GM15510 (cell line): Measurements from ENCODE around the gene OLR1.

Source experiments
- POLR2A ChIP-seq: IDR thresholded peaks from 3 replicates; pipeline ENCODE4 v1.6.1; 2011; ENCODE audit warnings: borderline replicate concordance; ENCODE audit not compliant: insufficient read length; ENCODE audit errors: extremely low read depth

Gene OLR1

DNA sequence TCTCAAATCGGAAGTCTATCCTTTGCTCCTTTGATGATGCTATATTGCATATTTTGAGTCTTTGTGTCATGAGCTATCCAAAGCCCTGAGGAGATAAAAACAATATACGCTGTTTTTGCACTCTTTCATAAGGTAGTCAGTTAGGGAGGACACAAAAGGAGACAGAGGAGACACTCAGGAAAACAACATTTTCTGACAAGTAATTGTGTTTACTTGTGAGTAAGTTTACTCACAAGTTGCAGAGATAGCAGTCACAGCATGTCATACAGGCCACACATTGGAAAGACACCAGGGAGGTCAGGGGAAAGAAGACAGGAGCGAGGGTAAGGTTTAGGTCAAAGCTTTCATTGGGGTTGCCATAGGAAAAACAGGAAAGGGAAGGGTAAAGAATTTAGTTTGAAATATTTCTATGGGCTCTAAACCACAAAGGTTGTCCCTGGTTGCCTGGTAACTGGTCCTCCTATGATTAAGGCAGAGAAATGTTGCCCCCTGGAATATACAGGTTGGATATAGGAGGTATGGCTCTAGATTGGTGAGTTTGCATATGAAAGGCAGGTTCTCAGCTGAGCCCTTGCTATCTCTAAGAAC lies 33.4 kb upstream of the OLR1 start:
- TF ChIP-seq POLR2A: no peak

DNA sequence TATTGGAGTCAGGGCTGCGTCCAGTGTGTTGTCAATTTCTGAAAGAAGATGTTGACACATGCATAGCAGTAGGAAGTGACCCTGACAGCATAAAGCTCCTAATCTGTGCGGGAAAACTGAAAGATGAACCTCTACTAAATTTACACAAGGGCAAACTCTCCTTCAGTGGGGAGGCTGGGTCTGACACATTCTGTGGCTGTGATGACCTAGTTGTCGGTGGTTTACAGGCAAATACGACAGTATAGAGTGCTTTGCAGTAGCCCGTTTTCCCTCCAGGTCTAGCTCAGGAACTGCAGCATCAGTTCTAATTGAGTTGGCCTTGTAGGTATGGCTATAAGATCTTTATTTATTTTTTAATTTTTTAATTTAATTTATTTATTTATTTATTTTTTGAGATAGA lies 25.9 kb upstream of the OLR1 start:
- TF ChIP-seq POLR2A: no peak

DNA sequence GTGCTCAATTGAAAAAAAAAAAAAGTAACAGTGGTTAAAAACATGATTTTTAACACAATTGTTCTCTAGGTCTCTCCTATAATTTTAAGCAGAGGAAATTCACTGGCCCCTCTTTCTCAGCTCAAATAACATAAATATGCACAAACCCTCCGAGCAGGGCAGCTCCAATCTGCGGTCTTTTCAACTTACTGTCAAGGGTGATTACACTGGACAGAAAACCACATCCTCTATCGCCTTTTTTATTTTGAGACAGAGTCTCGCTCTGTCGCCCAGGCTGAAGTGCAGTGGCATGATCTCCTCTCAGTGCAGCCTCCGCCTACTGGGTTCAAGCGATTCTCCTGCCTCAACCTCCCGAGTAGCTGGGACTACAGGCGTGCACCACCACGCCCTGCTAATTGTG lies 24.3 kb upstream of the OLR1 start:
- no peak for TF ChIP-seq POLR2A

DNA sequence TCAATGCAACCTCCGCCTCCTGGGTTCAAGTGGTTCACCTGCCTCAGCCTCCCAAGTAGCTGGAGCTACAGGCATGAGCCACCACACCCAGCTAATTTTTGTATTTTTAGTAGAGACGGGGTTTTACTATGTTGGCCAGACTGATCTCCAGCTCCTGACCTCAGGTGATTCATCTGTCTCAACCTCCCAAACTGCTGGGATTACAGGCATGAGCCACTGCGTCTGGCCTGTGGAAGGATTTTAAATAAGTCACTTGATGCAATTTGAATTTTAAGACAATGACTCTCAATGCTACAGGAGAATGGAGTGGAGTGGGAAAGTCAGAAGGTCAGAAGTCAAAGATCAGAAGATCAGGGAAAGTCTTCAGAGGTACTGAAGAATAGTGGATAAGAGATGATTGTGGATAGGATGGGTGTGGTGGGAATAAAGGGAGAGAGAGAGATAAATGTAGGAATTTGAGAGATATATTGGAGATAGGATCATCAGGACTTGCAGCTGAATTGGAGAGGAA lies 22.3 kb upstream of the OLR1 start:
- no peak for TF ChIP-seq POLR2A

DNA sequence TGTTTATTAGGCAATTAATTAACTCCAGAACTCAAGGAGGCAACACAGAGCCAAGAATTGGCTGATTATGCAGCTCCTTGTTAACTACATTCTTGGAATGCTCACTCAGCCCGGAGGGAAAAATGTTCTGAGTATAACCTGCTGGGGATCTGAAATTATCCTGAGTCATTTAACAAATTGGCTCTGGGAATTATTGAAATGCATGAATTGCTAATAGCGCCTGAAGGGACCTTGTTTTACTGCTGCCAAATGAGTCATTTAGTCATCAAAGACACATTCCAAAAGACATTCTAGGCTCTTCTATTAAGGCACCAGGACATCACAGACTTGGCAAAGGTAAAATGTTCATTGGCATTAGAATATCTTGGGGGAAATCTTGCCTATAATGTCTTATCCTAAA lies 19.9 kb upstream of the OLR1 start:
- no peak for TF ChIP-seq POLR2A

DNA sequence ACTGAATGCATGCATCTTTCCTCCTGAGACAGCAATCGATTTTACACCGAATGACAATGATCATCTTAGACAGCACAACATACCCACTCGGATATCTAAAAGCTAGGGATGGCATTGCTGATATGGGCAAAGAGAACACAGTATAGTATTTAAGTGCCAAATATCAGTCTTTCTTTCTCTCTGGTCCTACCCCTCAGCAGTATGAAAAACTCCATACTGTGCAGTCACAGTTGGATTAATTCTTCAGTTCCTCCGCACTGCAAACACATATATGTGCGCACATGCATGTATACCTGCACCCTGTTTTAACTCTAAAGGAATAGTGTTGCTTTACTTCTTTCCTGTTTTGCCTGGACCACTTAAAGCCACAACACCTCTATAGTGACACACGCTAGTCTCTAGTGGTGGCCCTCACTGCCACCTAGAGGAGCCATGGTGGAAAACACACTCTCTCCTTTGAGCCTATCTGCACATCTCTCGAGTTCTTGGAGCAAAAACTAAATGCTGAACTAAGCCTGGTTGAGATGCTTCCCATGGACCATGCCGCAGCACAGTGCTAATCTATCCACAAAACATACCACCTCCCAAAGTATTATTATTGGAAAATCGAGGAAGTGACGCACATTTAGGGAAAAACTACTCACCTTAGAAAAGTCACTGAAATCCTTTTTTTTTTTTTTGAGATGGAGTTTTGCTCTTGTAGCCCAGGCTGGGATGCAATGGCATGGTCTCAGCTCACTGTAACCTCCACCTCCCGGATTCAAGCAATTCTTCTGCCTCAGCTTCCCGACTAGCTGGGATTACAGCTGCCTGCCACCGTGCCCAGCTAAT lies 18.8 kb upstream of the OLR1 start:
- TF ChIP-seq POLR2A: no peak

DNA sequence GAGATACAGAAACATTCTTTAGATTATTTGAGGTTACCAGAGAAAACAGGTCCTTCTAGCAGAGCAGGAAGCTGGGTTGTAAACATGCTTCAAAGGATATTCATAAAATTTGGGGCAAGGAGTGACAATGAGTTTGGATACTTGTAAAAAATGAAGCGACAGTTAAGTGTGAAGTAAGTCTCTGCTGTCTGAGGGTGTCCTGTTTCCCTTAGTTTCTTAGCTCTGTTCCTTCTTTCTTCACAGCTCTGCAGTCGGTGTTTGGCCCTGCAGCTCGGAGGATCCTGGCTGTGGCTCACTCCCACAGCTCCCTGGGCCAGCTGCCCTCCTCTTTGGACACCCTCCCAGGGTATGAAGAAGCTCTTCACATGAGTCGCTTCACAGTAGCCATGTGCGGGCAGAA lies 17.7 kb upstream of the OLR1 start:
- no peak for TF ChIP-seq POLR2A

DNA sequence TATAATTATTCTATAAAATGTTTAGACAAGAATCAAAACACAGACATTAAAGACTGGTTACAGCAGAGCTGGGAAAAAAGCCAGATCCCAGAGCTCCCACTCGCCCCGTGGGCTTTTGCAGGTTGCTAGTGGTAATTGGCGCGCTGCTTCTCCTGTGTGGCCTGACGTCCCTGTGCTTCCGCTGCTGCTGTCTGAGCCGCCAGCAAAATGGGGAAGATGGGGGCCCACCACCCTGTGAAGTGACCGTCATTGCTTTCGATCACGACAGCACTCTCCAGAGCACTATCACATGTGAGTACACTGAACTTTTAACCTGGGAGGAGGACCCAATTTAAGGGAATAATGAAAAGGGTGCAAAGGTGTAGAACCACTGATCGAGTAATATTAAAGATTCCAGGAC lies 14.4 kb upstream of the OLR1 start:
- TF ChIP-seq POLR2A: no peak

DNA sequence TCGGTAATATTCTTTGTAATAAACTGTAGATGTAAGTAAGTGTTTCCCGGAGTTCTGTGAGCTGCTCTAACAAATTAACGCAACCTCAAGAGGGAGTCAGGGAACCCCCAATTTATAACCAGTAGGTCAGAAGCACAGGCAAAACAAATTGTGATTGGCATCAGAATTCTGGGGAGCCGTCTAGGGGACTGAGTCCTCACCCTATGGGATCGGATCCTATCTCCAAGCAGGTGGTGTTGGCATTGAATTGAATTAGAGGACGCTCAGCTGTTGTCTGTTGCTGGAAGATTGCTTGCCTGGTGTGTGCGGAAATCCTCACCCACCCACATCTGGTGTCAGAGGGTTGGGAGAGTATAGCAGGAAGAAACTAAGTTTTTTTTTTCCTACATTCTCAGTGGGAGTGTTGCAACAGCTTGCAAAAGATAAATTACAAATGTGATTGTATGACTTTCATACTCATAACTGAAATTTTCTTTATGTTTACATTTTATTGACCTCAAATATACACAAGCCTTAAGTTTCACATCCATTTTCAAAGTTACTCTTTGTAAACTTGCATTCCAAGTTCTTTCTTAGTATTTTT lies 12.4 kb upstream of the OLR1 start:
- TF ChIP-seq POLR2A: no peak

DNA sequence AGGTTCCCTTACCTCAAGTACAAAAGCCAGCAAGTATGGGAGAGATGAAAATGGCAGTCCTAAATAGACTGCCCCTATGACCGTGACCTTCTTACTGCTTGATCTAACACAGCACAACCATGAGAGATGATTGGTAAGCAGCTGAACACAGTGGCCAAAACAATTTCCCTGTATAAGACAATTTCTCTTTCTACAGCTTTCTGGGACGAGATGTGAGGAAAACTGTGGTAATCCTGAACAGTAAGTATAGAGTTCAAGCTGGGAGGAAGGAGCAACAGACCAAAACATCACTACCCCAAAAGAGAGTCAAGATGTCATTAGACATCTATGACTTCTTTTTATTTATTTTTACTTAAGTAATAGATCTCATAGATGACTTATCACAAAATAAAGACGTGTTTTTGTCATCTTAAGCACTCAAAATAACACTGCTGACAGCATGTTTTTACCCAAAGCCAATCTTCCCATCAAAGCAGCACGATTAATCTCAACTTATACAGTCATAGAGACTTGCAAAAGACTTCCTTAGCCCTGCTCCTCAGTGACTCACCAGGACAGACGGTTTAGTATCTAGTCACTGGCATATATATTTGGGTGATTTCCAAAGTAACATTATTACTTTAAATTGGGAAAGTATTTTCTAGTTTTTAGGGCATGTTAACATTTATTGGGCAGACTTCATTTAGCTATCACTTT lies 10.6 kb upstream of the OLR1 start:
- TF ChIP-seq POLR2A: no peak

DNA sequence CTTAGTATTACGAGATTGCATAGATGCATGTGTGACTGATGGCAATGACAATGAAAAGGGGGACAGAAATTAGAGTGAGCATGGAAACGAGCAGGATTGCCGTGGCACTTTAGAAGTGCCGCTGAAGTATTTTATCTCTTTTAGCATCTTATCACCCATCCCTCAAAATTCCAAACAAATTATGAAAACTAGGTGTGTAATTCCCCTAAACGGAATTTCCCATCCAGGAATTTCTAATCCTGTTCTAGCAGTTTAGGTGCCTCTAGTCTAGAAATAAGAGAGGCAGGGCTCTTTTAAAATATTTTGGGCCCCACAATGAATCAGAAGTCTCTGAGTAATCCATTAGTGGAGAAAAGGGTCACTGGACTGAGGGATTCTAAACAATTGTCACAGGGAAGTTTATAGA lies 7.8 kb upstream of the OLR1 start:
- no peak for TF ChIP-seq POLR2A

DNA sequence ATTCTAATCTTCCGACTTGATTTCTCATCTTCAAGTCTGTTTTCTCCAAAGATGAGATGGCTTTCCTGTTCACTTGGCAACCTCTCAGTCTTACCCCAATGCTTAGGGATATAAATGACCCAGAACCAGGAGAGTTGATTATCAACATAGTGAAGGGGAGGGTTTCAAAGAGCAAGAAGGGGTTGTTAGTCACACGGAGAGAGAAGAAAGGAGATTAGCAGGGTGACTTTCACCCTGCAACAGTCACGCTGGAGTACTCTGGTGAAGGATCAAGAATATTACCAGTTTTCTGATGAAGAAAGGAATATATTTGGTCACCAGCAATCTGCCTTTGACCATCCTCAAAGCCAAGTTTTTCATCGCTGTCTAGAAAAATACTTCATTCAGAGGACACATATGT lies 6.9 kb upstream of the OLR1 start, which contains the start of gene TMEM52B:
TSS of gene TMEM52B (plus strand) at position 212 of the 400 bp plus-strand sequence. CDS start 543 bp downstream, outside the sequence.
- no peak for TF ChIP-seq POLR2A

DNA sequence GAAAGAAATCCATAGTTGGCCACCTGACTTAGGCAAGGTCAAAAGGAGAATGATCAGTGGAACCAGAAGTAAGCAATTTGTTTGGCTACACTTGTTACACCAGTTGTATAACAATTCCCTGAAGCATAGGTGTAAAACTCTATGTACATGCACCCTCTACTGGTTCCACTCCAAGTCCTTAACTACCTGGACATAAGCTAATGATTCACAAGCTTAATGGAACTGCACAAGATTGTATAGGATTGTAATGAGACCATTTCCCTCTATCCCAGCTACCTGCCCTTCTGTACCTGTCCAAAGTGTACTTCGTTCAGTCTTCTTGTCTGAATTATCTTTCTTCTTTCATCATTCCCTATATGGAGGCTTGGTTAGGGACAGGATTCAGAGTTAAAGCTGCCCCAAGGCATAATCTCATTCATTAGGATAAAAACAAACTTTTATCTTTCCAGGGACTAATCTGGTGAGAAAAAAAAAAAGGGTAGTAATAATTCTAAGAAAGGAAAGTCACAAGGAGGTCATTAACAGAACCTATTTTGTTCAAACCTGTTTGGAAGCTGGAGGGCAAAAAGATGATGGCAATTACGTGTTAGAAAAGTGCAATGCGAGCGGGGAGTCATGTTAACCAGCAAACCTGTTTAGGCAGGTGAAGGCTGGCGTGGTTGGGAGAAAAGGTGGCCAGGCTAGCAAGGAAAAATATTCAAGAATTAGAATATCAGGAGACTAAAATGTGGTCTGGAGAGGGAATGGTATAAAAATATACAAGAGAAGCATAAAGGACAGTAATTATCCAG lies 4.1 kb upstream of the OLR1 start:
- no peak for TF ChIP-seq POLR2A

DNA sequence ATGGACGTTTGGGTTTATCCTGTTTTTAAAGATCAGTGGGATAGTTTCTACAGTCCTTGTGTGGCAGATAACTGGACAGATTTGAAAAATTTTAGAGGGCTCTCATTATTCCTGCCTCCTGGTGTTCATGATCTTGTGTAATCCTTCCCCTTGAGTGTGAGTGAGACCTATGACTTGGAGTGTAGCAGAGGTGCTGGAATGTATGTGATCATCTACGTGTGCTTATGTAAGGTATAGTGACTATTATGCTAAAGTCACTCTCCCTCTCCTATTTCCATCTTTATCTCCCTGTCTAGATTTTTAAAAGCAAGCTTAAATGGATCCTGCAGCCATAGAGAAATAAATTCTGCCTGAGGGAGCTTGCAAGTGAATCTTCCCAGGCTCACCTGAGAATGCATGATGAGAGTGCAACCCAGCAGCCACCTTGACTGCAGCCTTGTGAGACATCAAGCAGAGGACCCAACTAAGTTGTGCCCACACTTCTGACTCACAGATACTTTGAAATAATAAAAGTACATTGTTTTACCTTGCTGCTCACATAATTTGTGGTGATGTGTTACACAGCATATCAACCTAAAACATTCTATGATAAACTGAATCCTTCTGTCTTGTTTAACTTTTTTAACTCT lies 3.2 kb upstream of the OLR1 start:
- TF ChIP-seq POLR2A: no peak
